Smooth muscle cell (in vitro differentiated cells): Measurements from ENCODE around the gene OGFOD2. TPM values are rescaled to one million over a fixed set of nuclear protein-coding genes. Genes with fewer than 3 reads are reported as not detected.

Experiments
- DNase-seq: peaks from one replicate; lab custom pipeline; 2025; ENCODE audit not compliant: unreplicated experiment; lab: John Stamatoyannopoulos, UW
- H2AFZ ChIP-seq: fragments of 200-600 bp; sonication (generic); 2 replicates; pipeline ENCODE4 v1.6.0; 2016; ENCODE audit warnings: antibody characterized with exemption, low read depth, mild to moderate bottlenecking
- H3F3A ChIP-seq: fragments of 200-600 bp; sonication (generic); 2 replicates; pipeline ENCODE4 v1.6.0; 2017; ENCODE audit warnings: antibody characterized with exemption, low read depth
- H3K27ac ChIP-seq: fragments of 200-600 bp; sonication (generic); 2 replicates; pipeline ENCODE4 v1.5.1; 2016; ENCODE audit warnings: low read depth, mild to moderate bottlenecking
- H3K27me3 ChIP-seq: fragments of 200-600 bp; sonication (generic); 2 replicates; pipeline ENCODE4 v1.6.1; 2016; ENCODE audit warnings: low read depth, mild to moderate bottlenecking
- H3K36me3 ChIP-seq: fragments of 200-600 bp; sonication (generic); 2 replicates; pipeline ENCODE4 v1.5.1; 2016; ENCODE audit warnings: low read depth
- H3K4me1 ChIP-seq: fragments of 200-600 bp; sonication (generic); 2 replicates; pipeline ENCODE4 v1.5.1; 2016; ENCODE audit warnings: low read depth
- H3K4me2 ChIP-seq: fragments of 200-600 bp; sonication (generic); 2 replicates; pipeline ENCODE4 v1.6.0; 2016; ENCODE audit warnings: mild to moderate bottlenecking
- H3K4me3 ChIP-seq: fragments of 200-600 bp; sonication (generic); 2 replicates; pipeline ENCODE4 v1.5.1; 2016; ENCODE audit warnings: mild to moderate bottlenecking
- H3K79me2 ChIP-seq: fragments of 200-600 bp; sonication (generic); 2 replicates; pipeline ENCODE4 v1.6.0; 2016; ENCODE audit warnings: low read depth, mild to moderate bottlenecking
- H3K9ac ChIP-seq: fragments of 200-600 bp; sonication (generic); 2 replicates; pipeline ENCODE4 v1.6.0; 2016; ENCODE audit warnings: low read depth
- H3K9me3 ChIP-seq: fragments of 200-600 bp; sonication (generic); replicated peaks from 2 replicates; pipeline ENCODE4 v1.5.1; 2016; ENCODE audit warnings: low read depth
- H4K20me1 ChIP-seq: fragments of 200-600 bp; sonication (generic); 2 replicates; pipeline ENCODE4 v1.6.0; 2016; ENCODE audit warnings: low read depth
- CTCF ChIP-seq: fragments of 200-600 bp; sonication (generic); IDR thresholded peaks from 2 replicates; pipeline ENCODE4 v1.5.1; 2017; ENCODE audit warnings: borderline replicate concordance, mild to moderate bottlenecking, antibody characterized with exemption; ENCODE audit not compliant: insufficient read depth, poor library complexity, severe bottlenecking
- WGBS: methylation state at CpG from one replicate; pipeline ENCODE4 v1.1.7; 2016; ENCODE audit warnings: low lambda C conversion rate; 5-methylcytosine and 5-hydroxymethylcytosine counted together
- polyA plus RNA-seq: library from polyadenylated mRNA; unstranded; fragments of >200 nt; fragmentation: Nextera tagmentation; extraction: Ambion mirVana; gene quantifications from 2 replicates; pipeline ENCODE4 v1.2.1, GENCODE V29; 2016
- total RNA-seq: library from RNA; depleted of rRNA; stranded (reverse); fragments of >200 nt; gene quantifications from 2 replicates; pipeline ENCODE4 v1.2.3, GENCODE V29; 2014

OGFOD2 gene
- total and polyA plus RNA-seq, 2 experiments from 2014 or later, result 9.7 to 15.8 TPM

- Histone ChIP-seq H3F3A (no peaks in the 10 kb centered on the region), H3K27ac (no peak overlapping the region), H3K79me2 (no peaks in the 10 kb centered on the region), H3K9me3 (no peaks in the 10 kb centered on the region), H3K9ac (no peak overlapping the region), H3K4me2 (no peak overlapping the region), H3K4me1 (no peaks in the 10 kb centered on the region), H3K36me3 (no peaks in the 10 kb centered on the region), H3K27me3 (no peaks in the 10 kb centered on the region), H4K20me1 (no peaks in the 10 kb centered on the region), H3K4me3 (no peak overlapping the region), H2AFZ (no peak overlapping the region)
- DNase-seq, result no peak
- TF ChIP-seq CTCF, result no peak
- WGBS, result 95% methylated on average over 13 of the region's 13 CpGs
Observed at GRCh38 chr12:122990961-122991622, 16.0 kb downstream of the OGFOD2 start.

DNA sequence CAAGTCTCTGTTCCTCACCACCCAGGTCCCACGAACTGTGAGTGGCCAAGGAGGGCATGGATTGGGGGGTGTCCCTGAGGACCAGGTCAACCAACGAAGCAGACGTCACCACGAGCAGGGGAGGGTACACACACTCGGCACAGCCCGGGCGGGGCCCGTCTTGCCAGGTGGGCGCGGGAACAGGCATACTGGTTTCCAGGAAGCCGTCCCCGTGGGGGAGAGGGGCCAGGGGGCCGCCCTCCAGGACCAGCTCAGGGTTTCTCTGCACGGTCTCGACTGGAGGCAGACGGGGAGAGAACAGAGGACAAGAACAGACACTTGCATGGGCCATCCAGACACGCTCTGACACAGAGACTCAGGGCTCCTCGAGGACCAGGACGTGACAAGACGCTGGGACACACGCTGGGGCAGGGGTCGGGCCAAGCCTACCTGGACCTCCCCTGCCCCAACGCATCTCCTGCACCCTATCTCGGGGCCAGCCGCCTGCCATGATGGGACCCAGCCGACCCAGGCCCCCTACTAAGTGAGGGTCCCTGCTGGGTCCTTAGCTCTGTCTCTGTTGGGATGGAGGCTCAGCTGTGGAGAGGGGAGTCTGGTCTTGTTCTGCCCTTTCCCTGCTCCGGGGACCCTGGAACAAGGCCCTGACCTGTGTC is 16.7 kb downstream of the OGFOD2 start:
- Histone ChIP-seq H3F3A (no peaks in the 10 kb centered on the region), H4K20me1 (no peaks in the 10 kb centered on the region), H3K79me2 (no peaks in the 10 kb centered on the region), H3K27me3 (no peaks in the 10 kb centered on the region), H2AFZ (no peak overlapping the region), H3K4me3 (no peak overlapping the region), H3K27ac (no peak overlapping the region), H3K36me3 (no peaks in the 10 kb centered on the region), H3K9ac (no peak overlapping the region), H3K4me1 (no peaks in the 10 kb centered on the region), H3K9me3 (no peaks in the 10 kb centered on the region), H3K4me2 (no peak overlapping the region)
- TF ChIP-seq CTCF, result no peak
- no peak for DNase-seq
- 89% methylated on average over 26 of the region's 27 CpGs for WGBS

GRCh38 chr12:122992386-122992785 is 17.3 kb downstream of the OGFOD2 start:
- Histone ChIP-seq H4K20me1 (no peaks in the 10 kb centered on the region), H3K4me1 (no peaks in the 10 kb centered on the region), H3K4me3 (no peak overlapping the region), H2AFZ (no peak overlapping the region), H3F3A (no peaks in the 10 kb centered on the region), H3K4me2 (no peak overlapping the region), H3K79me2 (no peaks in the 10 kb centered on the region), H3K27ac (no peak overlapping the region), H3K9me3 (no peaks in the 10 kb centered on the region), H3K36me3 (no peaks in the 10 kb centered on the region), H3K9ac (no peak overlapping the region), H3K27me3 (no peaks in the 10 kb centered on the region)
- WGBS, result 97% methylated on average over 18 of the region's 19 CpGs
- DNase-seq, result no peak
- TF ChIP-seq CTCF, result no peak

GRCh38 chr12:122994140-122994675 is 19.2 kb downstream of the OGFOD2 start:
- no peaks in the 10 kb centered on the region for H3K27me3 ChIP-seq
- WGBS, result 96% methylated on average over 10 of the region's 10 CpGs
- no peaks in the 10 kb centered on the region for H3K79me2 ChIP-seq
- TF ChIP-seq CTCF, result no peak
- H3K4me1 ChIP-seq, result no peaks in the 10 kb centered on the region
- DNase-seq, result no peak
- H3K9ac ChIP-seq, result no peak overlapping the region
- no peaks in the 10 kb centered on the region for H3K9me3 ChIP-seq
- H4K20me1 ChIP-seq, result no peaks in the 10 kb centered on the region
- H3K36me3 ChIP-seq, result no peaks in the 10 kb centered on the region
- H3K4me2 ChIP-seq, result no peak overlapping the region
- H3K27ac ChIP-seq, result no peak overlapping the region
- H2AFZ ChIP-seq, result no peak overlapping the region
- no peaks in the 10 kb centered on the region for H3F3A ChIP-seq
- H3K4me3 ChIP-seq, result no peak overlapping the region
